Adrenal gland (tissue), 5 donors: ENCODE results near the gene KRTAP5-6.

Experiments used
- POLR2A ChIP-seq, 2 donors: fragments of 450-650 bp; IDR thresholded peaks; one replicate each; pipeline ENCODE4 v1.6.1; 2017; ENCODE audit warnings: antibody characterized with exemption in 2 of 2, mild to moderate bottlenecking in 2 of 2, moderate library complexity in 1 of 2
- TF ChIP-seq, protein P1 (sequence below), 6 experiments: fragments of 450-650 bp in 4 of 6; fragments of 200-600 bp in 2 of 6; sonication (generic) in 1 of 6; IDR thresholded peaks; 1 replicate in 5 of 6; 2 replicates in 1 of 6; pipeline versions ENCODE4 v1.5.1 to v1.8.0; 2016 to 2021; ENCODE audit warnings: antibody characterized with exemption in 6 of 6, mild to moderate bottlenecking in 2 of 6, moderate library complexity in 1 of 6
- donor health status: DM: no; HTN: no; CAD: no.

GRCh38 chr11:1691878-1692707 lies 4.9 kb upstream of the KRTAP5-6 start:
- TF ChIP-seq POLR2A (IDR thresholded peaks at IDR 0.05) = no peak
- TF ChIP-seq, protein P1, sequence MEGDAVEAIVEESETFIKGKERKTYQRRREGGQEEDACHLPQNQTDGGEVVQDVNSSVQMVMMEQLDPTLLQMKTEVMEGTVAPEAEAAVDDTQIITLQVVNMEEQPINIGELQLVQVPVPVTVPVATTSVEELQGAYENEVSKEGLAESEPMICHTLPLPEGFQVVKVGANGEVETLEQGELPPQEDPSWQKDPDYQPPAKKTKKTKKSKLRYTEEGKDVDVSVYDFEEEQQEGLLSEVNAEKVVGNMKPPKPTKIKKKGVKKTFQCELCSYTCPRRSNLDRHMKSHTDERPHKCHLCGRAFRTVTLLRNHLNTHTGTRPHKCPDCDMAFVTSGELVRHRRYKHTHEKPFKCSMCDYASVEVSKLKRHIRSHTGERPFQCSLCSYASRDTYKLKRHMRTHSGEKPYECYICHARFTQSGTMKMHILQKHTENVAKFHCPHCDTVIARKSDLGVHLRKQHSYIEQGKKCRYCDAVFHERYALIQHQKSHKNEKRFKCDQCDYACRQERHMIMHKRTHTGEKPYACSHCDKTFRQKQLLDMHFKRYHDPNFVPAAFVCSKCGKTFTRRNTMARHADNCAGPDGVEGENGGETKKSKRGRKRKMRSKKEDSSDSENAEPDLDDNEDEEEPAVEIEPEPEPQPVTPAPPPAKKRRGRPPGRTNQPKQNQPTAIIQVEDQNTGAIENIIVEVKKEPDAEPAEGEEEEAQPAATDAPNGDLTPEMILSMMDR (IDR thresholded peaks at IDR 0.05) = no peak
